ENCODE results near the gene SFSWAP.
"Not testable (repeated sequence)": the region's sequence is repeated elsewhere in the genome, so short reads cannot be mapped to it uniquely, and the experiment has no call there.

Gene SFSWAP

GRCh38 chr12:131794061-131794460 lies 83.2 kb downstream of the SFSWAP start:
- no peak for DNase-seq

GRCh38 chr12:131794573-131794972 lies 83.7 kb downstream of the SFSWAP start:
- no peak for DNase-seq

GRCh38 chr12:131795064-131795463 lies 84.2 kb downstream of the SFSWAP start:
- no peak for DNase-seq

- no peak for DNase-seq
Measured at GRCh38 chr12:131795690-131796410, 85.0 kb downstream of the SFSWAP start.

- DNase-seq, result no peak
Measured at GRCh38 chr12:131796411-131796736, 85.5 kb downstream of the SFSWAP start.

GRCh38 chr12:131796754-131797587 lies 86.1 kb downstream of the SFSWAP start:
- DNase-seq, result no peak

- DNase-seq, result no peak
Measured at GRCh38 chr12:131797588-131797934, 86.7 kb downstream of the SFSWAP start.

GRCh38 chr12:131799195-131799594 lies 88.3 kb downstream of the SFSWAP start:
- DNase-seq, result no peak

GRCh38 chr12:131799828-131800593 lies 89.1 kb downstream of the SFSWAP start:
- DNase-seq, result no peak

GRCh38 chr12:131800594-131801135 lies 89.8 kb downstream of the SFSWAP start:
- no peak for DNase-seq

GRCh38 chr12:131801254-131801866 lies 90.5 kb downstream of the SFSWAP start:
- no peak for DNase-seq

- no peak for DNase-seq
Measured at GRCh38 chr12:131803961-131804521, 93.2 kb downstream of the SFSWAP start.

GRCh38 chr12:131805421-131805820 lies 94.5 kb downstream of the SFSWAP start:
- no peak for DNase-seq

- DNase-seq, result no peak
Measured at GRCh38 chr12:131806674-131807073, 95.8 kb downstream of the SFSWAP start.

GRCh38 chr12:131808744-131809371 lies 98.0 kb downstream of the SFSWAP start:
- DNase-seq, result no peak

GRCh38 chr12:131809476-131810254 lies 98.8 kb downstream of the SFSWAP start:
- not testable (repeated sequence) for DNase-seq

- no peak for DNase-seq
Measured at GRCh38 chr12:131810726-131811125, 99.8 kb downstream of the SFSWAP start.

- DNase-seq, result no peak
Measured at GRCh38 chr12:131815131-131815530, 104.2 kb downstream of the SFSWAP start.

GRCh38 chr12:131816495-131816894 lies 105.6 kb downstream of the SFSWAP start:
- no peak for DNase-seq

- no peak for DNase-seq
Measured at GRCh38 chr12:131817241-131817640, 106.4 kb downstream of the SFSWAP start.
